Activated CD4-positive, CD25-positive, alpha-beta regulatory T cell treated with anti-CD3 and anti-CD28 coated beads, Interleukin-2, amount 50 U/mL, for 16 hours (primary cell): ENCODE results near the gene DHH.
"Not testable (repeated sequence)": the region's sequence is repeated elsewhere in the genome, so short reads cannot be mapped to it uniquely, and the experiment has no call there.

Source experiments
- DNase-seq: peaks from one replicate; pipeline ENCODE4 v3.0.0-alpha.2; 2020; ENCODE audit warnings: low read depth, low spot score

DHH gene

DNA sequence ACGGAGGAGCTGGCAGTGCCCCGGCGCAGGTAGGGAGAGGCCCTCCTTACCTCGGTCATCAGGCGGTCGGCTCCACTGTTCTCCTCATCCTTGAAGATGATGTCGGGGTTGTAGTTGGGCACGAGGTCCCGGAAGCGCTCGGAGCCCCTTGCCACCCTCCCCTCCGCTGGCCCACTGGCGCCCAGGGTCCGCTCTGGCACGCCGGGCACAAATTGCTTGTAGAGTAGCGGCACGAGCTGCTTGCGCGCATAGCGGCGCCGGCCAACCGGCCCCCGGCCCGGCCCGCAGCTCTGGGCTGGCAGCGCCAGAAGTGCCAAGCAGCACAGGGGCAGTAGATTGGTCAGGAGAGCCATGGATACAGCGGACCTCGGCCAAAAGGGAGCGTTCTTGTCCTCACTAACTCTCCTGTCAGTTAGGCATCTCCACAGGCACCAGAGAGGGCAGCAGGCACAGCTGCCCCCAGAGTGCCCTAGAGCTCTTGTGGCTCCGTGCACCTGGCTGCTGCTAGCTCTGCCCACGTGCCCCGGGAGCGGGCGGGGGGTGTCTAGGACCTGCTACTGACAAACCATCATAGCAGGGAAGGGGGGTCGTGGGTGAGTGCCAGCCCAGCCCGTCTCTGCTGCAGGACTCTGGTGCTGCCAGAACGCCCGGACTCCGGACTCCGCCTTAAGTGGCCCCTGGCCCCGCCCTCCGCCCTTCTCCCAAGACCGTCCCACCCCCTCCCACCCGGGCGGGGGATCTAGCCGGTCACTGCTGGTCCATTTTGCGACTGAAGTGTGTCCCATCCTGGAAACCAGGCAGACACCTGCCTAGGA lies at the start of gene DHH:
DHH (minus strand) TSS at position 642 of the 815 bp plus-strand sequence; CDS start at position 353, 289 bp downstream.
- DNase-seq = no peak

DNA sequence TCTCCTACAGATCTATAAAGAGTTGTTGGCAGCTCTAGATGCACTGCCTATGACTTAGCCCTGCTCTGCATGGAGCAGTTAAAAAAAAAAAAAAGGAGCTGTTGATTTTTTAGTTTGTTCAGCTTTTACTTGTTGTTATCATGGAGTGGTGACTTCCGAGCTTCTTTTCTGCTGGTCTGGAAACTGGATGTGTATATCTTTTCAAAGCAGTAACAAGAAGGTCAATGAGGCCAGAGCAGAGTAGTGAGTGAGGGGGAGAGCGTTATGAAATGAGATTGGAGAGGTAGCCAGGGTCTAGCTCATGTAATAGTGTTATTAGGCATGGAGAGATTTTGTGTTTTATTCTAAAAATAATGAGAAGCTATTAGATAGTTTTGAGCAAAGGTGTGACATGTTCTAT lies 49.8 kb upstream of the DHH start:
- no peak for DNase-seq

DNA sequence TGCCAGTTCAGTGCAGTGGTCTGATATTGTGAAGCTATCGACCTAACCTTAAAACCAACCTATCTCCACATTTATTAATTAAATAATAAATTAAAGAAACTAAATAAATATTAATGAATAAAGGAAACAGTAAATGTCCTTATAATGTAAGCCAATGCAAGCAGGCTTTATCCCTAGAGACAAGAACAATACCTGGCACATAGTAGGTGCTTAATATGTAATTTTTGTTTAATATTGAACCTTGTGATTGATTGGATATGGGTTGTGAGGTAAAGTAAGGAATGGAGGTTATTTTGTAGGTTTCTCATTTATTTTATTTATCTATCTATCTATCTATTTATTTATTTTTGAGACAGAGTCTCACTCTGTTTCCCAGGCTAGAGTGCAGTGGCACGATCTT lies 44.4 kb upstream of the DHH start:
- DNase-seq = no peak

DNA sequence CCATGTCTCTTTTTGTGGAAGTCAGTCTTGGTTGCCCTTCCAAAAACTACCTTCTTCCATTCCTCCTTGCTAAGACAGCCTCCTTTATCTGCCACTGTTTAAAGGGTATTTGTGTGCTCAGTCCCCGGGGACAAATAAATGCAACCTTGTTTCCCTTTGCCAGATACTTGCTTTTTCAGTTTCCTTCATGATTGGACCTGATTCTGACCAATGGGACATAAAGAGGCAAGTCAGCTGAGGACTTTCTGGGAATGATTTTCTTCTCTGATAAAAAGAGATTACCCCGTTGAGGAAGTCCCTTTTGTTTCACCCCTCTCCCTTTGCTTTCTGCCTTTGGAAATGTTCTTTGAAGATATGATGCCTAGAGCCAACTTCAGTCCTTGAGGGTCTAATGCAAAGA lies 44.0 kb upstream of the DHH start:
- no peak for DNase-seq

DNA sequence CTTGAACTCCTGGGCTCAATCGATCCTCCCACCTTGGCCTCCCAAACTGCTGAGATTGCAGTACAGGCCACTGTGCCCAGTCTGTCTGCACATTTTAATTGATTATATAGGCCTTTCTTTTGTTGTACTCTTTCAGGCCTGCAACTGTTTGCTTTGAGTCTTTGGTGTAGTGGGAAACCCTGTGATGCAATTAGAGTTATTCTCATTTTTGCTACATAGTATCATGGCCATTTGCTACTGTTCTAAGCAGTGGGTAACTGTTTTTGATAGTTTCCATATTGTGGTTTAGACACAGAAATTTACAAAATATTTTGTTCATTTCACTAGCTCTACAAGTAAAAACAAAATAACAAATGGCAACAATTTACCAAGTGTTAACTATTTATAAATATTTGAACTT lies 42.9 kb upstream of the DHH start:
- no peak for DNase-seq

DNA sequence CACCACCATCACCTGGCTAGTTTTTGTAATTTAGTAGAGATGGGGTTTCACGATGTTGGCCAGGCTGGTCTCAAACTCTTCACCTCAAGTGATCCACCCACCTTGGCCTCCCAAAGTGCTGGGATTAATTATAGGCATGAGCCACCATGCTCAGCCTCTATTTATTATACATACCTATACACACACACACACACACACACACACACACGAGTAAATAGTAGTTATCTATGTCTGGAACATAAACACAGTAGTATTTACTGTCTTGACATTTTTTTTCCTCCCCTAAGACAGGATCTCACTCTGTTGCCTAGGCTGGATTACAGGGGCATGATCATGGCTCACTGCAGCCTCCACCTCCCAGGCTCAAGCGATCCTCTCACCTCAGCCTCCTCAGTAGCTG lies 42.4 kb upstream of the DHH start:
- not testable (repeated sequence) for DNase-seq

DNA sequence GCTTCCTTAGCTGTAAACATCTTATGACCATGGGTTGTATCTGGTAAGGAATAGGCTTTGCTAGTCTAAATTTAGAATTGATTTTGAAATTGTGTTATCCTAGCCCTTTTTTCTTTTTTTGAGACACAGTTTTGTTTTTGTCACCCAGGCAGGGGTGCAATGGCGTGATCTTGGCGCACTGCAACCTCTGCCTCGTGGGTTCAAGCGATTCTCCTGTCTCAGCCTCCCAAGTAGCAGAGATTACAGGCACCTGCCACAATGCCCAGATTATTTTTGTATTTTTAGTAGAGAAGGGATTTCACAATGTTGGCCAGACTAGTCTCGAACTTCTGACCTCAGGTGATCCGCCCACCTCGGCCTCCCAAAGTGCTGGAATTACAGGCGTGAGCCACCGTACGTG lies 39.0 kb upstream of the DHH start:
- no peak for DNase-seq

DNA sequence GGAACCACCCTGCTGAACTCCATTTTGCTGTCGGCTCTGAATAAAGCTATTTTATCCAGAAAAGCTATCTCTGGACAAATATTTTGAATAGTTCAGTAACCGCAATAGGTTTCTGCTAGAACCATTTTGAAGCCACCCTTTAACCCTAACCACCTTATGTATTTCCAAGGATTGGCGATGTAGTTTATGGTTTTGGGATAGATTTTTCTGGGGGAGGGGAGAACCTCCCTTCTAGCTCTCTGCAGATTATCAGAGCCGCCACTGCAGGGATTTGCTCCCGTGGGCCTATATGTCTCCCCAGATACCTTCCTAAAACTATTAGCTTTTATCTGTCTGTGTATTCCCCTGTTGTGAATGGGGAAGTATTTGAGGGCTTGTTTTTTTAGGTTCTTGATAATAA lies 38.4 kb upstream of the DHH start:
- no peak for DNase-seq

DNA sequence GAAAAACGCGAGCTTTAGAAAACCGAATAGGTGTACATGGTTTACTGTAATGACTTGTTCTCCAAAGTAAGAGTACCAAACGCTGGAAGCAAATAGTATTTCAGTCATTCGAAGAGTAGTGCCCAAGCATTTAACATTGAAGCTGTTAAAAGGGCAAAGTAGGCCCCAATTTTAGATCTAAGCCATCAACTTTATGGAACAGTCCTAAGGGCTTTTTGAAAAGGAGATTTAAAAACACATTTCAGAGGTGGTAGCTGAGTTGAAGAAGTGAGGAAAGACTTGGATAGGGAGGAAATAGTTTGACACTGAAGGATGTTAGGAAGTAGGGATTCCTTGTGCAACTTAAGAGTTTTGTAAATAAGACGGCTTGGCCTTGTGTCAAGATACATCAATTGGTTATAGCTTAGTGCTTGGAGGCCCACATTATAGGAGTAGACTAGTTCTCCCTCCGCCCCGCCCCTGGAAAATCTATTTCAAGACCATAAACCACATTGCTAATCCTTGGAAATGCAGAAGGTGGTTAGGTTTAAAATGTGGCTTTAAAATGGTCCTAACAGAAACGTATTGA lies 37.4 kb upstream of the DHH start:
- DNase-seq = no peak

DNA sequence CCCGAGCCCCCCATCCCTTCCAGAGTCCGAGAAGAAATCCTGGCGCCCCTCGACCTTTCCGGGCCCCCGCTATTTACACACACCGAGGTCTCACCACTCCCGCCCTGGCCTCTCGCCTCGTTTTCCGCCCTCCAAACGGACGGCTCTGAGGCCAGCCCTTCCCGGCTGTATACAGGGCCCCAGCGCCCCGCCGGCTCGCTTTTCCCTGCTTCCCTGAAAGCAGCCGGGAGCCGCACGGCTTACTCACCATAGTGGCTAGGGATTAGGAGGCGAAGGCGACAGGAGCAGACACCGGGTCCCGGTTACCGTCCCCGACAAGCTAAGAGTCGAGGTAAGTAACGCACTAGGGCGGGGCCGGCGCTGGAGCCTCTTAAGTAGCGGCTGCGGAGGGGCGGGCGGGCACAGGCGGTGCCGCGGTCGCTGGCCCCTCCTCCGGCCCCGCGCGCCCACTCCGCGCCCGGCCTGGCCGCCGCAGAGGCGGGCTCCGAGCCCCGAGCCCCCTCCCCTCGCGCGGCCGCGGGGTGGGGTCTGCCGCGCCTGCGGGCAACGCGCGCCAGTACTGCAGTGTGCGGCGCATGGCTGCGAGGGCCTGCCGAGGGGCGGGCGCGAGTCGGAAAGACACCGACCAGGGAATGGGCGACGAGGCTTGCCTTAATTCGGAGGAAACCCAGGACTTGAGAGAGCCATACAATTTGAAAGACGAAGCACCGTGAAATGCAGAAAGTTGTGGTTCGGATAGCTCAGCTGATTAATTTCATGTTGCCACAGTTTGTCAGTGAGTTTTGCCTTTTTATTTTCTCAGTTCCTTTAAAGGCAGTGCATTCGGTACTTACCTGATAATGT lies 36.7 kb upstream of the DHH start, which contains the start of gene TUBA1B:
TUBA1B (minus strand) TSS at position 345 of the 843 bp plus-strand sequence; CDS start at position 250, 95 bp downstream.
- peak; percentile 75 for DNase-seq

DNA sequence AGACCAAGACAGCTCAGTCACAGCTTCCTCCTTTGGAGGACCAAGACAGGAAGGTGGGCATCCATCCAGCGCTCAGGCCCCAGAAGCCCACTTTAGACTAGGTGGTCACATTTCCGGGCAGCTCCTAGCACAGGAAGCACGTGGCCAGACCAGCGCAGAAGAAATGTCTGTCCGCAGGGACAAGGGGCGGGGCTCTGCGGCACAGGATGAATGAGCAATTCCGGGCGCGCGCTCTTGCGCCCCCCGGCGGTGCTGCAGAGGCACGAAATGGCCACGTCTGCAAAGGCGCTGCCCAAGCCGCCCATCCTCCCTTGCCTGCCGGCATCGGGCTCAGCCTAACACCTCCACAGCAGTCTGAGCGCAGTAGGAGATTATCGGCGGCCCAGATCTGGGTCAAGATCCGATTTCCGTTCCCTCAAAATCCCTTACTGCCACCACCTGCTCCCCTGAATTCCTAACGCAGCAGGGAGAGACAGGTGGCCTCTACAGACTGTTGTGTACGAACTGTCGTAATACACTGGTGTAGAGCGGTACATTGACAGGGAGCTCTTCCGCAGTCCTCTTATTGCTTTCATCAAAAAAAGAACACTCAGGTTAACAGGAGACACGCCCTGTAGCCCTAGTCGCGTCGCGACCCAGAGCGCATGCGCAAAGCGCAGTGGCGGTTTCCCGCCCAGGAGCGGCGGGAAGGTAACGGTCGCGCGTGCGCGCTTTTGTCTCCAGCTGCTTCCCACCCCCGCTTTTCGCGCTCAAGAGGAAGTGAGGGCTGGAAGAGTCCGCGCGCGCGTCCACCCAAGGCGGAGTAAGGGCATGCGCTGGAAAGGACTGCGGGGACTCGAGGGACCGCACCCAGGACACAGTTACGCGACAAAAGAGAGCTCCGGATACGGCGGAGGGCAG lies 35.8 kb upstream of the DHH start:
- peak; percentile 84 for DNase-seq

DNA sequence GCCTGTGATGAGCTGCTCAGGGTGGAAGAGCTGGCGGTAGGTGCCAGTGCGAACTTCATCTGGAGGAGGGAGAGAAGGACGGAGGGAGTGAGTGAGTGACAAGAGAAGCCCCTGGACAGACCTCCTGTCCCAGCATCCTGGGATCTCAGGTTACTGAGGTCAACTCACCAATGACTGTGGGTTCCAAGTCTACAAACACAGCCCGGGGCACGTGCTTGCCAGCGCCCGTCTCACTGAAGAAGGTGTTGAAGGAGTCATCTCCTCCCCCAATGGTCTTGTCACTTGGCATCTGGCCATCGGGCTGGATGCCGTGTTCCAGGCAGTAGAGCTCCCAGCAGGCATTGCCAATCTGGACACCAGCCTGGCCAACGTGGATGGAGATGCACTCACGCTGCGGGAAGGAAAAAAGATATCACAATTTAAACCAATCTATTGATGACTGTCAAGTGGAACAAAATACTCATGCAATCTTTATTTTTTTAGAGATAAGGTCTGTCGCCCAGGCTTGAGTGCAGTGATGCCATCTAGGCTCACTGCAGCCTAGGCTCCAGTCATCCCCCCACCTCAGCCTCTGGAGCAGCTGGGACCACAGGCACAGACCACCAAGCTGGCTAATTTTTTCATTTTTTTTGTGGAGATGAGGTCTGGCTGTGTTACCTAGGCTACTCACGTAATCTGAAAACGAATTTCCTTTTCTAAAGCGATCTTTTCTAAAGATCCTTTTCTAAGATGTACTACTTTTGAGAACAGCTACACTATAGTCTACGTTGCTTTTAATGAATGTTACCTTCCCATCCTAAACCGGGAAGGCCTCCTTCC lies 34.9 kb upstream of the DHH start:
- no peak for DNase-seq

DNA sequence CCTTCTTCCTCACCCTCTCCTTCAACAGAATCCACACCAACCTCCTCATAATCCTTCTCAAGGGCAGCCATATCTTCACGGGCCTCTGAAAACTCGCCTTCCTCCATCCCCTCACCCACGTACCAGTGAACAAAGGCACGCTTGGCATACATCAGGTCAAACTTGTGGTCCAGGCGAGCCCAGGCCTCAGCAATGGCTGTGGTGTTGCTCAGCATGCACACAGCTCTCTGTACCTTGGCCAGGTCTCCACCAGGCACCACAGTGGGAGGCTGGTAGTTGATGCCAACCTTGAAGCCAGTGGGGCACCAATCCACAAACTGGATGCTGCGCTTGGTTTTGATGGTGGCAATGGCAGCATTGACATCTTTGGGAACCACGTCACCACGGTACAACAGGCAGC lies 33.4 kb upstream of the DHH start:
- DNase-seq = not testable (repeated sequence)

DNA sequence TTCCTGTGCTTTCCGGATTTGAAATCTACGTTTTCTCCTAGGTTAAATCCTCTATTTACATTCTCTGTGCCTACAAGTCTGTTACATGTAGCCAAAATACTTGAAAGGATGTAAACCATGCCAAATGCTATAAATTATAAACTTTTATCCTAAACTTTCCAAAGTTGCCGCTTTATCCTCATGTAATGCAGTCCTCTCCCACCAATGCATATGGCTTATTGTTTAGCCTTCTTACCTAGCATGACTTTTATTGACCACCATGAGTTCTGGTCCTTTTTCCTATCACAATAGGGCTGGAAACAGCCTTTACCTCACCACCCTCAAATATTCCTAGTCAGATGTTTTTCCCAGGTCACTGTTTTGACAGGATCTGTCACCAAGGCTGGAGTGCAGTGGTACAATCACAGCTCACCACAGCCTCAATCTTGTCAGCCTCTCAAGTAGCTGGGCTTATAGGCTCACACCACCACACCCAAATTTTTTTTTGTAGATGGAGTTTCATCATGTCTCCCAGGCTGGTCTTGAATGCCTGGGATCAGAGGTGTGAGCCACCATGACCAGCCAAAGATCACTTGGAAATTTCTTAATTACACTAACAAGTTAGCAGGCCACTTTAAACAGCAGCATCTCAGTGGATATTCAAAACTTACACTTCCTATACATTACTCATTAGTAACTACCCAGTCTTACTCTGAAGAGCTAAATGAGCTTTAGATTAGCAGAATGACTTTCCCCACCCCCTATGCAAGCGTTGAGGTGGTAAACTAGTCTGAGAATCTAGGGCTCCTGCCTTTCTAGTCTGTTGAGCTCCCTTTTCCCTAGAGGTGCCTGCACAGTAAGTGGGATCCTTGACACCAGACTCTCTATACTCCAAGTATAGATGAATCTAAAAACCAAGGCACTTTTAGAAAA lies 32.5 kb upstream of the DHH start:
- no peak for DNase-seq

DNA sequence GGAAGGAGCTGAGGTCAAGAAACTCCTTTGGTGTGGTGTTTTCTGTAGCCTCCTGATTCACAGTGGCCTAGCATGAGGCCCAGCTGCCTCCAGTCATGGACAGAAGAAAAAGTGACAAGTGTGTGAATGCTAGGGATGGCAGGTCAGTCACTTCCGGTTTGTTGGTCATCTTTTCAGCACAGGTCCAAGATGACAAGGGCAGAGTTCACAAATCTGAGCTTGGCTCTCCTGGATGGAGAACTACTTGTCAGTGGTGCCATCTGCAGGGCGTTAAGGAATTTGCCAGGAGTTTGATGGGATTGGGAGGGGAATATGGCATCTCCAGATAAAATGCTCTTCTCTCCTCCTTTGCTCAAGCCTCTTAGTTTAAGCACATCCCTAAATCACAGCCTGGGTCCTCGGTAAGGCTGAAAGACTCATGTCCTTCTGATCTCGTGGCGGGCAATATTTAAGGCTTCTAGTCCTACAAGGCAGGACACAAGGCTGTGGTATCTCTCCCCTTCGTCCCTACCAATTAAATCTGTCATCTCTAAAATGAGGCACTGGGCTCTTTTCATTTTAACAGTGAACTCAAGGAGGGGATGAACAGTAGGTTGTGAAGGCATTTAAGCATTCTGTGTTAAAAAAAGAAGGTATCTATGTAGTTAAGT lies 26.6 kb upstream of the DHH start:
- DNase-seq = no peak

DNA sequence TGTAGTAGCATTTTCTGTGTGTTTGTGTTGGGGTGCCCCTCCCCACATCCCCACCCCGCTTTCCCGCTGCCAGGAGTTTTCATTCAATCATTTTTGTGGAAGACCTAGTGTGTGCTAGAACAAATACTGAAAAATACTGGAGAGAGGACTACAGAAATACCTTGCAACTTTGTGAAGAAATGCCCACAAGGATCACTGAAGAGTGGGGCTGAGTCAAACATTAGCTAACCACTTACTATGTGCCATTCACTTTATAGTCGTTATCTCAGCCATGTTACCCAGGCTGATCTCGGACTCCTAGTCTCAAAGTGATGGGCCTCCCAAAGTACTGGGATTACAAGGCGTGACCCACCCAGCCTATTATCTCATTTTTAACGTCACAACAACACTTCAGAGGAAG lies 16.6 kb upstream of the DHH start:
- DNase-seq = no peak

DNA sequence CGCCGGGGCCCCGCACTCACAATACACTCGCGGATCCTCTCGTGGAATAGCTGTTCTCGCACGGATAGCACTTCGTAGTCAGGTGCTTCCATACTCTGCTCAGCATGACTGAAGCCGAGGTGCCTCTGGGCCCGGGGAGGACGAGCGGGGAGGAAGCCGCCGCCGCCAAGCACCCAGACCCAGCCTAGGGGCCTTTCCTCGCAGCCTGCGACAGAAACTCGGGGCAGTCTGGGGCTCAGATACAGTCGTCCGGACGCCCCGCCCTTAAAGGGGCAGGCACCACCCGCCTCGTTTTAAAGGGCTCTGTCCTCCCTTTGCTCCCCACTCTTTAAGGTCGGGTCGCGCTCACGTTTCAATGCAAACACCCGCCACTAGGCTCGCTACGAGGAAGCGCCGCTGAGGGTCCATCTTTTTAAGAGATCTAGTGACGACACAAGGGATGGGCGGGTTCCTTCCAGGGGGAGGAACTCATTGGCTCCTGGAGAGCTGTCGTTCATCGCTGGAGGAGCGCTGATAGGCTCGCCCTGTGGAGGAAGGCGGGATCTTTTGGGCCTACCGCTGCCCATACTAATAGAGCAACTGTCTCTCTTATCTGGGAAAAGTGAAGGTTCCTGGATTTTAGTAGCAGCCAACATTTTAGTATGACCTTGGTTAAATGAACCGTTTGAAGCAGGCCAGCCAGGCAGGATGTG lies 16.0 kb upstream of the DHH start, which contains the start of gene LMBR1L:
LMBR1L (minus strand) TSS at position 384 of the 692 bp plus-strand sequence; CDS start at position 92, 292 bp downstream.
- DNase-seq = peak; percentile 95
